Sciatic nerve (tissue), 2 donors: ENCODE data around the gene PPP4R2. TPM values are rescaled to one million over a fixed set of nuclear protein-coding genes. Genes with fewer than 3 reads are reported as not detected.

Source experiments
- ATAC-seq: fragments of 200-7000 bp; cut with Tn5 transposase; one replicate; pipeline ENCODE4 v1.9.1; 2020; ENCODE audit warnings: mild to moderate bottlenecking, moderate library complexity
- DNase-seq: peaks from one replicate; pipeline ENCODE4 v3.0.0-alpha.2; 2020; ENCODE audit warnings: low spot score
- intact Hi-C: fragments of 100-400 bp; cut with DNase I; formaldehyde crosslinking; loops from one replicate; pipeline ENCODE4 v1.14.2; 2022
- total RNA-seq: library from RNA; stranded (reverse); fragmentation: NEBNext Ultra II Directional; extraction: Animal tissue kit (Norgen Biotek cat#: 25700); gene quantifications from one replicate; pipeline ENCODE4 v1.2.1, GENCODE V29; 2021
- donor health status: DM: no; HTN: no; CAD: no.
- donor health status: DM: no; HTN: no; CAD: no.

PPP4R2 gene
- total RNA-seq = 113 TPM

- intact Hi-C loops = no loop called here
- ATAC-seq (peak; percentile 97), DNase-seq (peak; percentile 92)
These were observed at the start of gene PPP4R2 for GRCh38 chr3:72996473-72997333. Gene PPP4R2, plus strand, starts transcription at chr3:72996811. Its CDS starts 227 bp downstream, at chr3:72997038.

- DNase-seq (no peak), ATAC-seq (no peak)
- intact Hi-C loops = no loop called here
These were observed 48.7 kb upstream of the PPP4R2 start for GRCh38 chr3:72947715-72948490.

- no peak for DNase-seq
- ATAC-seq = no peak
- intact Hi-C loops = no loop called here
These were observed 47.6 kb upstream of the PPP4R2 start for GRCh38 chr3:72949016-72949415.

GRCh38 chr3:72950372-72950771 is 46.2 kb upstream of the PPP4R2 start:
- intact Hi-C loops = no loop called here
- no peak for DNase-seq
- no peak for ATAC-seq

GRCh38 chr3:72950801-72951200 is 45.8 kb upstream of the PPP4R2 start:
- ATAC-seq = peak; percentile 40
- intact Hi-C loops = no loop called here

GRCh38 chr3:72951259-72951722 is 45.3 kb upstream of the PPP4R2 start:
- intact Hi-C loops = no loop called here

More at GRCh38 chr3:72950801-72951200, 45.8 kb upstream of the PPP4R2 start:
- no peak for DNase-seq

GRCh38 chr3:72953325-72953956 is 43.2 kb upstream of the PPP4R2 start:
- DNase-seq = no peak
- intact Hi-C loops = no loop called here
- no peak for ATAC-seq

More at GRCh38 chr3:72951259-72951722, 45.3 kb upstream of the PPP4R2 start:
- DNase-seq = no peak
- no peak for ATAC-seq

- peak; percentile 91 for ATAC-seq
- peak; percentile 76 for DNase-seq
These were observed 39.3 kb upstream of the PPP4R2 start for GRCh38 chr3:72957297-72957696.

GRCh38 chr3:72959336-72959735 is 37.3 kb upstream of the PPP4R2 start:
- intact Hi-C loops = no loop called here
- DNase-seq = no peak
- ATAC-seq = no peak

More at GRCh38 chr3:72957297-72957696, 39.3 kb upstream of the PPP4R2 start:
- intact Hi-C loops = no loop called here

GRCh38 chr3:72960812-72961518 is 35.6 kb upstream of the PPP4R2 start:
- ATAC-seq (peak; percentile 76), DNase-seq (no peak)
- intact Hi-C loops = no loop called here

GRCh38 chr3:72961752-72962151 is 34.9 kb upstream of the PPP4R2 start:
- DNase-seq (no peak), ATAC-seq (no peak)
- intact Hi-C loops = no loop called here

- DNase-seq = no peak
- no peak for ATAC-seq
- intact Hi-C loops = no loop called here
These were observed 34.3 kb upstream of the PPP4R2 start for GRCh38 chr3:72962317-72962716.

GRCh38 chr3:72964633-72965032 is 32.0 kb upstream of the PPP4R2 start:
- ATAC-seq (no peak), DNase-seq (no peak)
- intact Hi-C loops = no loop called here

- DNase-seq (no peak), ATAC-seq (no peak)
- intact Hi-C loops = no loop called here
These were observed 28.3 kb upstream of the PPP4R2 start for GRCh38 chr3:72968266-72968664.

- no peak for DNase-seq
- ATAC-seq = no peak
- intact Hi-C loops = no loop called here
These were observed 26.8 kb upstream of the PPP4R2 start for GRCh38 chr3:72969766-72970165.

GRCh38 chr3:72970942-72971341 is 25.7 kb upstream of the PPP4R2 start:
- DNase-seq (no peak), ATAC-seq (no peak)
- intact Hi-C loops = no loop called here

GRCh38 chr3:72972706-72973030 is 23.9 kb upstream of the PPP4R2 start:
- DNase-seq (no peak), ATAC-seq (no peak)
- intact Hi-C loops = no loop called here

- DNase-seq (no peak), ATAC-seq (no peak)
- intact Hi-C loops = no loop called here
These were observed 23.4 kb upstream of the PPP4R2 start for GRCh38 chr3:72973031-72973723.
